ENCODE data around the gene ADRB2. TPM values are rescaled to one million over a fixed set of nuclear protein-coding genes. Genes with fewer than 3 reads are reported as not detected.

Gene ADRB2
- total RNA-seq, 2 experiments from 2014 or later: 4.4 to 16.8 TPM

DNA sequence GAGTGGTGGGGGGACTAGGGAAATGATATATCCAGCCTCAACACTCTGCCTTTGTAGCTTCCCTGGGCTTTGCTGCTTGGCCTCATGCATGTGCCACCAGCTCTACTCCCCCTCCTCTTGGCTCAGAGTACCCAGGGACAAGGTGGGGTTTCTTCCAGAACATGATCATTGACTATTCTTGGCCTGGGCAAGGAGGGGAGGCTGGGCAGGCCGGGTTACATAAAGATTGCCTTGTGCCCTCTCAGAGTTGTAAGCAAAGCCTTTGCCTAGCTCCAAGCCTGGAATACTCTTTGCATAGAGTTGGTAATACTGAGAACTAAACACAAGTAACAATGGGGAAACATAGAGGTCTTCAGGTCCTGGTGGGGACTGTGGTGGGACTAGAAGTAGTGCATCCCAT lies 11.9 kb downstream of the ADRB2 start:
- peaks cover 42% of the 10 kb centered on the region for H3K4me1 ChIP-seq (ENCODE audit: insufficient read depth, low read length, poor library complexity, severe bottlenecking)
- no TSS peak for BruUV-seq (replicated peaks)
- H2AFZ ChIP-seq (ENCODE audit: low read length): no peak overlapping the region
- no peaks in the 10 kb centered on the region for H4K20me1 ChIP-seq (ENCODE audit: insufficient read depth, low read length)
- TF ChIP-seq EZH2phosphoT487 (IDR thresholded peaks at IDR 0.05; ENCODE audit: borderline replicate concordance, low read depth, low read length): no peak
- TF ChIP-seq, protein P1, sequence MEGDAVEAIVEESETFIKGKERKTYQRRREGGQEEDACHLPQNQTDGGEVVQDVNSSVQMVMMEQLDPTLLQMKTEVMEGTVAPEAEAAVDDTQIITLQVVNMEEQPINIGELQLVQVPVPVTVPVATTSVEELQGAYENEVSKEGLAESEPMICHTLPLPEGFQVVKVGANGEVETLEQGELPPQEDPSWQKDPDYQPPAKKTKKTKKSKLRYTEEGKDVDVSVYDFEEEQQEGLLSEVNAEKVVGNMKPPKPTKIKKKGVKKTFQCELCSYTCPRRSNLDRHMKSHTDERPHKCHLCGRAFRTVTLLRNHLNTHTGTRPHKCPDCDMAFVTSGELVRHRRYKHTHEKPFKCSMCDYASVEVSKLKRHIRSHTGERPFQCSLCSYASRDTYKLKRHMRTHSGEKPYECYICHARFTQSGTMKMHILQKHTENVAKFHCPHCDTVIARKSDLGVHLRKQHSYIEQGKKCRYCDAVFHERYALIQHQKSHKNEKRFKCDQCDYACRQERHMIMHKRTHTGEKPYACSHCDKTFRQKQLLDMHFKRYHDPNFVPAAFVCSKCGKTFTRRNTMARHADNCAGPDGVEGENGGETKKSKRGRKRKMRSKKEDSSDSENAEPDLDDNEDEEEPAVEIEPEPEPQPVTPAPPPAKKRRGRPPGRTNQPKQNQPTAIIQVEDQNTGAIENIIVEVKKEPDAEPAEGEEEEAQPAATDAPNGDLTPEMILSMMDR (conservative IDR thresholded peaks at IDR 0.05; ENCODE audit: low read length): no peak
- POLR2A ChIA-PET: interaction anchor here (0.9 to 1.0 kb wide), 4 partner anchors 9 to 15 kb away, joined by 3 to 4 read pairs (median 3); no protein-coding TSS in a partner anchor
- peaks cover 30% of the 10 kb centered on the region; the same call in 1 of the 2 replicates for H3K79me2 ChIP-seq (ENCODE audit: insufficient read depth, low read depth, low read length)
- H3K4me3 ChIP-seq (ENCODE audit: low read depth, low read length, poor library complexity, severe bottlenecking): no peak overlapping the region
- CTCF ChIA-PET (ENCODE audit: unreplicated experiment): no interaction called here
- H3K36me3 ChIP-seq (ENCODE audit: insufficient read depth, low read length): no peaks in the 10 kb centered on the region
- intact Hi-C loops (cut with micrococcal nuclease; ENCODE audit: unreplicated experiment): loop anchor here (10.0 kb wide), 2 partner anchors 506 to 1716 kb away; partner anchors contain the start of gene GRPEL2
- H3K9me3 ChIP-seq (ENCODE audit: low read length): no peaks in the 10 kb centered on the region
- DNase-seq (ENCODE audit: low spot score): no peak
- H3K27ac ChIP-seq (ENCODE audit: low read depth, low read length, poor library complexity, severe bottlenecking): no peak overlapping the region
- H3K9me2 ChIP-seq (ENCODE audit: insufficient read depth, low read length): no peaks in the 10 kb centered on the region
- H3K4me2 ChIP-seq (ENCODE audit: low read length): no peak overlapping the region

DNA sequence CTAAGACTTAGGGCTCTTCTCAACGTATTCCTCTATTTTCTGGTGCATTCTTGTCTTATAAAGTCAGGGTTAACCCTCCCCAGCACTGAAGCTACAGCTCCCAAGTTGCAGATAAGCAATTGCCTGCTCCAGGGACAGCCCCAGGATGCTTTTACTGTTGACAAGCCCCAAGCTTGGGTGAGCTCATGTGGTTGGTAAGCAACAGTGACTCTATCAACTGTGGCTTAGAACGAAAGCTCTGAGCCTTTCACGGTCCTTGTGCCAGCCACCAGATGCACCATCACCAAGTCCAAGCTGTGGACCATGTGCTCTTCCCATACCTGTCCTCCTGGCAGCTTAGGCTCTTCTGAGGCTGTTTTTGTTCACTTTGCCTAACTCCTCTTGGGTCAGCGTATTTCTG lies 13.5 kb downstream of the ADRB2 start:
- CTCF ChIA-PET (ENCODE audit: unreplicated experiment): no interaction called here
- no peaks in the 10 kb centered on the region for H4K20me1 ChIP-seq (ENCODE audit: insufficient read depth, low read length)
- peaks cover 14% of the 10 kb centered on the region; the same call in 1 of the 2 replicates for H3K79me2 ChIP-seq (ENCODE audit: insufficient read depth, low read depth, low read length)
- H2AFZ ChIP-seq (ENCODE audit: low read length): no peak overlapping the region
- H3K4me1 ChIP-seq (ENCODE audit: insufficient read depth, low read length, poor library complexity, severe bottlenecking): peaks cover 29% of the 10 kb centered on the region
- intact Hi-C loops (cut with micrococcal nuclease; ENCODE audit: unreplicated experiment): loop anchor here (10.0 kb wide), 2 partner anchors 505 to 1715 kb away; partner anchors contain the start of gene GRPEL2
- no peak for DNase-seq (ENCODE audit: low spot score)
- H3K36me3 ChIP-seq (ENCODE audit: insufficient read depth, low read length): no peaks in the 10 kb centered on the region
- POLR2A ChIA-PET: interaction anchor here (0.9 kb wide), 1 partner anchor 8 kb away, joined by 3 read pairs; no protein-coding TSS in a partner anchor
- no TSS peak for BruUV-seq (replicated peaks)
- no peaks in the 10 kb centered on the region for H3K9me3 ChIP-seq (ENCODE audit: low read length)
- no peak overlapping the region for H3K27ac ChIP-seq (ENCODE audit: low read depth, low read length, poor library complexity, severe bottlenecking)
- TF ChIP-seq, protein P1 (conservative IDR thresholded peaks at IDR 0.05; ENCODE audit: low read length): no peak
- no peak for TF ChIP-seq EZH2phosphoT487 (IDR thresholded peaks at IDR 0.05; ENCODE audit: borderline replicate concordance, low read depth, low read length)
- no peak overlapping the region for H3K4me3 ChIP-seq (ENCODE audit: low read depth, low read length, poor library complexity, severe bottlenecking)
- no peaks in the 10 kb centered on the region for H3K9me2 ChIP-seq (ENCODE audit: insufficient read depth, low read length)
- no peak overlapping the region for H3K4me2 ChIP-seq (ENCODE audit: low read length)

DNA sequence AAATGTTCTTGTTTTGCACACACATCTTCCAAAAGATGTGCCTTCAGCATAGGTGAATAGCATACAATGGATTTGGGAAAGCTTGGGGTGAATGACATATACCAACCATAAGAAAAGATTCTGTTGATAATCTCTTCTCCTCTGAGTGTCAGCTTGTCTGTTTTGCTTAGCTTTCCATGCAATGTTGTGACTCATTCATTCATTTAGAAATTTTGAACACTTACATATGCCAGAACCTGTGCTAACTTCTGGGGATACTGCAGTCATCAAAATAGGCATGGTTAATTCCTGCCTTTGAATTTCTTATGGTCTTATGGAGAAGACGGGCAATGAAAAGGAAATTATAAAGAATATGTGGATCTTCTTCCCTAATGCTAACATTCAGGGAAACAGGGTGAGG lies 14.1 kb downstream of the ADRB2 start:
- intact Hi-C loops (cut with micrococcal nuclease; ENCODE audit: unreplicated experiment): no loop called here

More for the DNA sequence above, 14.1 kb downstream of the ADRB2 start:
- no peak for DNase-seq (ENCODE audit: low spot score)
- no peaks in the 10 kb centered on the region for H3K9me2 ChIP-seq (ENCODE audit: insufficient read depth, low read length)
- H3K36me3 ChIP-seq (ENCODE audit: insufficient read depth, low read length): no peaks in the 10 kb centered on the region
- H3K4me3 ChIP-seq (ENCODE audit: low read depth, low read length, poor library complexity, severe bottlenecking): no peak overlapping the region
- CTCF ChIA-PET (ENCODE audit: unreplicated experiment): no interaction called here
- POLR2A ChIA-PET: no interaction called here
- H4K20me1 ChIP-seq (ENCODE audit: insufficient read depth, low read length): no peaks in the 10 kb centered on the region
- H3K79me2 ChIP-seq (ENCODE audit: insufficient read depth, low read depth, low read length): peaks cover 9% of the 10 kb centered on the region; the same call in 1 of the 2 replicates
- no peaks in the 10 kb centered on the region for H3K9me3 ChIP-seq (ENCODE audit: low read length)
- H2AFZ ChIP-seq (ENCODE audit: low read length): no peak overlapping the region
- H3K27ac ChIP-seq (ENCODE audit: low read depth, low read length, poor library complexity, severe bottlenecking): no peak overlapping the region
- no TSS peak for BruUV-seq (replicated peaks)
- peaks cover 23% of the 10 kb centered on the region for H3K4me1 ChIP-seq (ENCODE audit: insufficient read depth, low read length, poor library complexity, severe bottlenecking)
- no peak overlapping the region for H3K4me2 ChIP-seq (ENCODE audit: low read length)
- no peak for TF ChIP-seq EZH2phosphoT487 (IDR thresholded peaks at IDR 0.05; ENCODE audit: borderline replicate concordance, low read depth, low read length)
